Measurements from ENCODE around the gene SCIN.

GRCh38 chr7:12637328-12637727 is 66.8 kb downstream of the SCIN start:
- TF ChIP-seq CTCF (IDR thresholded peaks at IDR 0.05) (no peak), EZH2 (IDR thresholded peaks at IDR 0.05; ENCODE audit: borderline replicate concordance, insufficient read depth, low read depth, low read length, poor library complexity, severe bottlenecking) (no peak)
